Measurements from ENCODE around the gene ARFRP1. TPM values are rescaled to one million over a fixed set of nuclear protein-coding genes. Genes with fewer than 3 reads are reported as not detected.

The ARFRP1 gene
- total and polyA plus RNA-seq, 2 of the 4 experiments (the other 2 are of a cell fraction) = 25.3 to 36.6 TPM

DNA sequence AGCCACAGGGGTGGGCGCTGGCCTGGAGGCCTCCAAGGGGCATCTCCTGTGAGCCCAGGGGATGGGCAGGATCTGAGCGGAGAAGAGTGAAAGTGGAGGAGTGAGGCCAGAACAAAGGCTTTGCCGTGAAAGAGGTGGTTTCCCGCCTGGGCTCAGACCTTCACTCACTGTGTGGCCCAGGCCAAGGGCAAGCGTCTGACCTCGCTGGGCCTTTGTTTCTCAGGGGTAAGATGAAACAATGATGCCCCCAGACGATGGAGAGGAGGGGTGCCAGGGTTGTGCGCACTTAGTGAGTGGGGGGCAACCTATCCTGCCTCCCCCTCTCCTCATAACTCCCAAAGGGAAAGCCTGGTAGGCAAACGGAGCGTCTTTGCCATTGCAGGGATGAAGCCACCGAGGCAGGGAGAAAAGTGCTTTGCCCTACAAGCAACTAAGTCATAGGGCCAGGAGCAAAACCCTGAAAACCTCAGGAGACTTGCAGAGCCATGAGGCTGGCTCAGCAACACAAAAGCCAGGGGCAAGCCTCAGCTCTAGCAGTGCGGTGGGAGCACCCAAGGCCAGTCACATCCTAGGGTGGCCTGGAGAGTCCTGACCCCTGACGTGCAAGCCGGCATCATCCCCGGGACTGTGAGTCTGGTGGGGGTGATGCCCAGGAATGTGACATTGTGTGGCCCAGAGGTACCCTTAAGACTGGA is 53.7 kb downstream of the ARFRP1 start:
- Histone ChIP-seq H3K14ac (replicated peaks; ENCODE audit: low read depth, low read length) (no peak overlapping the region), H3K27ac (ENCODE audit: insufficient read depth, low read length) (no peak overlapping the region), H3K23ac (ENCODE audit: low read depth, low read length) (no peak overlapping the region), H3K27me3 (ENCODE audit: control insufficient read depth, insufficient read depth, low read length) (no peaks in the 10 kb centered on the region), H3K9ac (ENCODE audit: low read depth, low read length) (no peak overlapping the region), H4K5ac (ENCODE audit: low read depth, low read length) (no peak overlapping the region), H4K20me1 (ENCODE audit: insufficient read depth, low read length) (peaks cover 12% of the 10 kb centered on the region), H3K4ac (ENCODE audit: low read depth, low read length) (peak overlapping the region; percentile 80), H2AFZ (replicated peaks; ENCODE audit: low read length, poor library complexity) (peak overlapping the region; percentile 81), H2BK120ac (ENCODE audit: low read depth, low read length) (no peak overlapping the region), H4K8ac (ENCODE audit: low read depth in 2 of 2, low read length in 2 of 2) (peak overlapping the region; percentile 31 to 89; a peak in 1 of 4 replicates), H2AK9ac (replicated peaks; ENCODE audit: low read depth, low read length, poor library complexity) (peak overlapping the region; percentile 73), H2BK20ac (ENCODE audit: low read depth, low read length) (no peak overlapping the region), H3K4me3 (ENCODE audit: insufficient read depth, low read depth, low read length) (peak overlapping the region; percentile 53), H3K4me1 (ENCODE audit: control insufficient read depth, insufficient read depth, low read length) (peaks cover 13% of the 10 kb centered on the region), H2BK5ac (ENCODE audit: low read depth, low read length, poor library complexity, severe bottlenecking) (no peak overlapping the region), H3K4me2 (ENCODE audit: low read depth, low read length) (peak overlapping the region; percentile 81; the same call in 1 of the 2 replicates), H3K56ac (ENCODE audit: extremely low read depth, insufficient read depth, low read length) (no peak overlapping the region), H3K18ac (ENCODE audit: low read depth, low read length) (no peak overlapping the region), H3K9me3 (ENCODE audit: control insufficient read depth, insufficient read depth, low read length) (no peaks in the 10 kb centered on the region), H3K36me3 (ENCODE audit: control insufficient read depth, insufficient read depth, low read length) (no peaks in the 10 kb centered on the region), H3K79me1 (ENCODE audit: low read depth in 1 of 2, low read length in 2 of 2) (peaks cover 6 to 21% of the 10 kb centered on the region in 2 experiments; a peak in 3 of 4 replicates), H2AK5ac (ENCODE audit: low read depth, low read length) (peak overlapping the region; percentile 35; the same call in 1 of the 2 replicates), H3K9me1 (ENCODE audit: insufficient read depth, low read length) (0 out of 2 replicates have a peak, but pooled peaks cover 9% of the 10 kb centered on the region), H2BK15ac (ENCODE audit: low read depth, low read length) (no peak overlapping the region), H4K91ac (ENCODE audit: insufficient read depth, low read depth, low read length) (peak overlapping the region; percentile 50; the same call in 1 of the 2 replicates)
- ATAC-seq (ENCODE audit: low read depth) (no peak), DNase-seq (no peak)
- no TSS peak for BruUV-seq (replicated peaks)
- in situ Hi-C loops (cut with MboI; ENCODE audit: low sequenced_read_pairs) (no loop called here), intact Hi-C loops (cut with micrococcal nuclease) (loop anchor here (10.0 kb wide), 1 partner anchor 119 kb away; the partner anchor contains the start of gene PTK6), dilution Hi-C loops (cut with HindIII; ENCODE audit: low sequenced_read_pairs, unreplicated experiment) (no loop called here)
- ChIA-PET POLR2A (ENCODE audit: unreplicated experiment) (no interaction called here), CTCF (interaction anchor here (0.6 kb wide), 1 partner anchor 29 kb away, joined by 3 read pairs; no protein-coding TSS in a partner anchor)
- WGBS, 2 experiments (ENCODE audit: extremely low coverage in 2 of 2, insufficient read length in 1 of 2) = 80% methylated on average over 2 of the region's 15 CpGs; no CpG with 5 or more reads in 1 of the 2 experiments
- TF ChIP-seq USF2 (IDR thresholded peaks at IDR 0.05; ENCODE audit: low read depth, low read length) (no peak), CTCF (conservative IDR thresholded peaks at IDR 0.05; ENCODE audit: low read depth, low read length) (no peak), RFX5 (IDR thresholded peaks at IDR 0.05; ENCODE audit: low read depth, low read length) (no peak), CHD1 (IDR thresholded peaks at IDR 0.05; ENCODE audit: low read depth, low read length) (no peak), POLR2A (IDR thresholded peaks at IDR 0.05; ENCODE audit: low read depth, low read length) (no peak), SMC3 (IDR thresholded peaks at IDR 0.05; ENCODE audit: low read depth, low read length) (no peak), MAFK (IDR thresholded peaks at IDR 0.05; ENCODE audit: low read depth, low read length) (no peak), FOS (IDR thresholded peaks at IDR 0.05; ENCODE audit: low read depth, low read length) (no peak), RAD21 (IDR thresholded peaks at IDR 0.05; ENCODE audit: low read length) (no peak), MAZ (IDR thresholded peaks at IDR 0.05; ENCODE audit: borderline replicate concordance, low read depth, low read length) (no peak), BHLHE40 (IDR thresholded peaks at IDR 0.05; ENCODE audit: low read depth, low read length) (no peak), NFE2L2 (IDR thresholded peaks at IDR 0.05; ENCODE audit: low read depth, low read length) (no peak), CEBPB (IDR thresholded peaks at IDR 0.05; ENCODE audit: low read depth, low read length) (no peak), RCOR1 (IDR thresholded peaks at IDR 0.05; ENCODE audit: insufficient replicate concordance, low read length) (no peak)
- TF ChIP-seq, protein P1, sequence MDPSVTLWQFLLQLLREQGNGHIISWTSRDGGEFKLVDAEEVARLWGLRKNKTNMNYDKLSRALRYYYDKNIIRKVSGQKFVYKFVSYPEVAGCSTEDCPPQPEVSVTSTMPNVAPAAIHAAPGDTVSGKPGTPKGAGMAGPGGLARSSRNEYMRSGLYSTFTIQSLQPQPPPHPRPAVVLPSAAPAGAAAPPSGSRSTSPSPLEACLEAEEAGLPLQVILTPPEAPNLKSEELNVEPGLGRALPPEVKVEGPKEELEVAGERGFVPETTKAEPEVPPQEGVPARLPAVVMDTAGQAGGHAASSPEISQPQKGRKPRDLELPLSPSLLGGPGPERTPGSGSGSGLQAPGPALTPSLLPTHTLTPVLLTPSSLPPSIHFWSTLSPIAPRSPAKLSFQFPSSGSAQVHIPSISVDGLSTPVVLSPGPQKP (IDR thresholded peaks at IDR 0.05; ENCODE audit: borderline replicate concordance, low read depth, low read length) = no peak
